Measurements from ENCODE around the gene BICRA.

Gene BICRA

DNA sequence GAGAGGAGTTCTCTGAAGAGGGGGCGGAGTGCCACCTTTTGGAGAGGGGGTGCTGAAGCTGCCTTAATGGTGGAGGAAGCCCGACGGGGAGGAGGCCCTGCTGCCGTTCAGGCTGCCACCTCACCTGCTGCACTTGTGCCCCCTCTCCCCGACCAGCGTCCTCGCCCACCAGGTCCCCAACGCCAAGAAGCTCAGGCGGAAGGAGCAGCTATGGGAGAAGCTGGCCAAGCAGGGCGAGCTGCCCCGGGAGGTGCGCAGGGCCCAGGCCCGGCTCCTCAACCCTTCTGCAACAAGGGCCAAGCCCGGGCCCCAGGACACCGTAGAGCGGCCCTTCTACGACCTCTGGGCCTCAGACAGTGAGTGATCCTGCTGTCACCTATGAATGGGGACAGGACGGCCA lies 141.8 kb downstream of the BICRA start:
- Histone ChIP-seq H3K4me2 (ENCODE audit: low read depth, low read length) (no peak overlapping the region), H3K4me1 (ENCODE audit: low read length) (no peaks in the 10 kb centered on the region), H3K27me3 (replicated peaks; ENCODE audit: insufficient read depth, low read length) (no peaks in the 10 kb centered on the region), H3F3A (ENCODE audit: insufficient read depth, low read length) (no peaks in the 10 kb centered on the region), H3K27ac (ENCODE audit: low read length) (no peak overlapping the region), H3K9me3 (replicated peaks; ENCODE audit: insufficient read depth, low read length) (no peaks in the 10 kb centered on the region), H2AFZ (ENCODE audit: low read length) (no peak overlapping the region), H3K9ac (ENCODE audit: low read length) (no peak overlapping the region), H3K4me3 (ENCODE audit: low read length) (no peak overlapping the region), H4K20me1 (ENCODE audit: insufficient read depth, low read length) (0 out of 2 replicates have a peak, but pooled peaks cover 3% of the 10 kb centered on the region), H3K36me3 (replicated peaks; ENCODE audit: insufficient read depth, low read length) (peaks cover 5% of the 10 kb centered on the region; the same call in 1 of the 2 replicates), H3K9me2 (replicated peaks; ENCODE audit: insufficient read depth, low read length) (no peaks in the 10 kb centered on the region), H3K79me2 (ENCODE audit: low read length) (peaks cover 45% of the 10 kb centered on the region)
- no peak for DNase-seq
- TF ChIP-seq EZH2phosphoT487 (IDR thresholded peaks at IDR 0.05; ENCODE audit: low read length) (no peak), EZH2 (optimal IDR thresholded peaks at IDR 0.05; ENCODE audit: low read depth, low read length) (no peak)
- TF ChIP-seq, protein P1, sequence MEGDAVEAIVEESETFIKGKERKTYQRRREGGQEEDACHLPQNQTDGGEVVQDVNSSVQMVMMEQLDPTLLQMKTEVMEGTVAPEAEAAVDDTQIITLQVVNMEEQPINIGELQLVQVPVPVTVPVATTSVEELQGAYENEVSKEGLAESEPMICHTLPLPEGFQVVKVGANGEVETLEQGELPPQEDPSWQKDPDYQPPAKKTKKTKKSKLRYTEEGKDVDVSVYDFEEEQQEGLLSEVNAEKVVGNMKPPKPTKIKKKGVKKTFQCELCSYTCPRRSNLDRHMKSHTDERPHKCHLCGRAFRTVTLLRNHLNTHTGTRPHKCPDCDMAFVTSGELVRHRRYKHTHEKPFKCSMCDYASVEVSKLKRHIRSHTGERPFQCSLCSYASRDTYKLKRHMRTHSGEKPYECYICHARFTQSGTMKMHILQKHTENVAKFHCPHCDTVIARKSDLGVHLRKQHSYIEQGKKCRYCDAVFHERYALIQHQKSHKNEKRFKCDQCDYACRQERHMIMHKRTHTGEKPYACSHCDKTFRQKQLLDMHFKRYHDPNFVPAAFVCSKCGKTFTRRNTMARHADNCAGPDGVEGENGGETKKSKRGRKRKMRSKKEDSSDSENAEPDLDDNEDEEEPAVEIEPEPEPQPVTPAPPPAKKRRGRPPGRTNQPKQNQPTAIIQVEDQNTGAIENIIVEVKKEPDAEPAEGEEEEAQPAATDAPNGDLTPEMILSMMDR (IDR thresholded peaks at IDR 0.05; ENCODE audit: low read length): no peak

- TF ChIP-seq, protein P1 (IDR thresholded peaks at IDR 0.05; ENCODE audit: low read length): no peak
- no peak for TF ChIP-seq EZH2phosphoT487 (IDR thresholded peaks at IDR 0.05; ENCODE audit: low read length)
- no peak for TF ChIP-seq EZH2 (optimal IDR thresholded peaks at IDR 0.05; ENCODE audit: low read depth, low read length)
- Histone ChIP-seq H3K9ac (ENCODE audit: low read length) (no peak overlapping the region), H3K4me3 (ENCODE audit: low read length) (no peak overlapping the region), H3K9me2 (replicated peaks; ENCODE audit: insufficient read depth, low read length) (no peaks in the 10 kb centered on the region), H3F3A (ENCODE audit: insufficient read depth, low read length) (no peaks in the 10 kb centered on the region), H3K9me3 (replicated peaks; ENCODE audit: insufficient read depth, low read length) (no peaks in the 10 kb centered on the region), H3K27ac (ENCODE audit: low read length) (no peak overlapping the region), H3K4me2 (ENCODE audit: low read depth, low read length) (no peak overlapping the region), H3K79me2 (ENCODE audit: low read length) (peaks cover 27% of the 10 kb centered on the region), H3K4me1 (ENCODE audit: low read length) (no peaks in the 10 kb centered on the region), H3K36me3 (replicated peaks; ENCODE audit: insufficient read depth, low read length) (peaks cover 2% of the 10 kb centered on the region; the same call in 1 of the 2 replicates), H3K27me3 (replicated peaks; ENCODE audit: insufficient read depth, low read length) (no peaks in the 10 kb centered on the region), H4K20me1 (ENCODE audit: insufficient read depth, low read length) (0 out of 2 replicates have a peak, but pooled peaks cover 3% of the 10 kb centered on the region), H2AFZ (ENCODE audit: low read length) (no peak overlapping the region)
- no peak for DNase-seq
Measured at GRCh38 chr19:47752440-47753211, 143.7 kb downstream of the BICRA start.
